Stimulated activated CD4-positive, alpha-beta T cell treated with anti-CD3 and anti-CD28 coated beads, Interleukin-1b, Interleukin-23, amount 100 ng/mL, for 1 hour (primary cell): ENCODE data around the gene GMPR.
"Not testable (repeated sequence)": the region's sequence is repeated elsewhere in the genome, so short reads cannot be mapped to it uniquely, and the experiment has no call there.

ENCODE experiments used
- DNase-seq, 2 donors: peaks; one replicate each; pipeline ENCODE4 v3.0.0-alpha.2; 2020; ENCODE audit warnings: low read depth in 2 of 2

GMPR gene

DNA sequence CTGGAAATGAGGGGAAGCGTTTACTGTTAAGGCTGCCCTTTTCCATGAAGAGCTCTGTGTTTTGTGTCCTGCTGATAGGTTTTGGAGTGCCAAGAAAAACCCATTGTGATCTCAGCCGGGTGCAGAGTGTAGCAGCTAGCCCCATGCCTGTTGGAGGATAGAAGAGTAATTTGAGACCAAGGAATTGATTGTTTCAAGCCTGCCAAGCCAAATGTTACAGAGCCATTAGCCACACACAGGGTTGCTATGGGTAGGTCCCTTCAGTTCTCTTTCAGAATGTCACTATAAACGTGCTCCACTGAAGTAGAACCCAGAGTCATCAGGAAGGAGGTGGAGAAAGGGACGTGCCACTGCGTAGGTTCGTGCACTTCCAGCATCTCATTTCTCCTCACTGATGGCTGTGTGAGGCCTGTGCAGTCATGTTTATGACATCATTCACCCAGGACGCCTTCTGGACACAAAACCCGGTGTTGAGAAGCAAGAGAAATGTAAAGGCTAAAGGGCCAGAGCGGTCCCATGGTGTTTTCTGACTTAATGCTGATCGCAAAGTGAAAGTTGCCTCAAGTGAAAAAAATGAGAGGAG is 6.6 kb downstream of the GMPR start:
- DNase-seq, result no peak

DNA sequence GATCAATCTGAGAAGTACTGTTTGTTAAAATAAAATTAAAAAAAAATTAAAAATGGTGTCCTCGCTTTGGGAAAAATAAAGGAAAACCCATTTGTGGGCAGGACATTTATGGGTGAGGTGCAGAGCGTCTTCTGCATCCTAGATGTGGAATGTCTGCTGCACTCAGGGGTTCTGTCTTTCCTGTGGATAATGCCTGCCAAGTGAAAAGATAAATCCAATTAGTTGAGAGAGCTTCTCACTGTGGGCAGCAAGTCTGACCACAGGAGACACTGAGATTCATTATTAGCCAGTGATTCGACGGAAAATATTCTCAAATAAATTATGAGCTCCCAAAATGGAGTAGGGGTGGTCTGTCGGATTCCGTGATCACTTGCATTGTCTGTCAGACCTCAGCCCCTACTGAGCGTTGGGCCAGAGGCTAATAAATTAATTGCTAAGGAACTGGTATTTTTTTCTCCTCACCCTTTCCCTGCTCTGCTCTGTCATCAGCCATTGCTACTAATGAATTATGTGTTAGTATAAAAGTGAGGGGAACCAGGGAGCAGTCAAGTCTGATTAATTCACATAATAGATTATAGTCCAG is 10.0 kb downstream of the GMPR start:
- DNase-seq, result no peak

DNA sequence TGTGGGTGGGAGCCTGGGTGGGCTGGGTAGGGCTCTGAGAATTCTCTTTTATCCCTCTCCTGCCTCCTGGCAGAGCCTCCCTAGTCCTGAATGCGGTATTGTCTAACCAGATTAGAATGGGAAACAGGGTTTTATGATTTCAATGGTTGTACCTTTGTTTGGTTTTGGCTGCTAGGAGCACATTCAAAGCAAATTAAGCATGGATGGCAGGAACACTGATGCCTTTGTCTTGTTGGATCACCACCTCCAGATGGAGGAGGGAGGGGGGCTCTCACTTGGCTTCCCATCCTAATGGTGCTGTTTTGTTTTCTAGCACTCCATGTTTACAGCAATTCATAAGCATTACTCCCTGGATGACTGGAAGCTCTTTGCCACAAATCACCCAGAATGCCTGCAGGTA is 11.6 kb downstream of the GMPR start:
- no peak for DNase-seq

DNA sequence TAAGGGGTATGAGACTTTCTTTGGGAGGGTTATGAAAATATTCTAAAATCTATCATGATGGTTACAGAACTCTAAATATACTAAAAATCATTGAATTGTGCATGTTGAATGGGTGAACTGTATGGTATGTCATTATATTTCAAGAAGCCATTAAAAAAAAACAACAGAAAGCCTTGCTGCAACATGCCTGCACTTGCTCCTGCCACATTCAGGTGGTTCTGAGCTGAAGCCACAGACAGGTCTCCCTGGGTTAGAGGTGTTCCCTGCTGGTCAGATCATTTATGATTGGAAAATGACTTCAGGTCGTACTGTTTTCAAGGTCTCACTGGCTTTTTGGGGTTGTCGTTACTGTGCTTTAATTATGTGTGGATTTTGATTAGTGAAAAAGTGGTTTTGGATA is 13.3 kb downstream of the GMPR start:
- DNase-seq, result no peak

DNA sequence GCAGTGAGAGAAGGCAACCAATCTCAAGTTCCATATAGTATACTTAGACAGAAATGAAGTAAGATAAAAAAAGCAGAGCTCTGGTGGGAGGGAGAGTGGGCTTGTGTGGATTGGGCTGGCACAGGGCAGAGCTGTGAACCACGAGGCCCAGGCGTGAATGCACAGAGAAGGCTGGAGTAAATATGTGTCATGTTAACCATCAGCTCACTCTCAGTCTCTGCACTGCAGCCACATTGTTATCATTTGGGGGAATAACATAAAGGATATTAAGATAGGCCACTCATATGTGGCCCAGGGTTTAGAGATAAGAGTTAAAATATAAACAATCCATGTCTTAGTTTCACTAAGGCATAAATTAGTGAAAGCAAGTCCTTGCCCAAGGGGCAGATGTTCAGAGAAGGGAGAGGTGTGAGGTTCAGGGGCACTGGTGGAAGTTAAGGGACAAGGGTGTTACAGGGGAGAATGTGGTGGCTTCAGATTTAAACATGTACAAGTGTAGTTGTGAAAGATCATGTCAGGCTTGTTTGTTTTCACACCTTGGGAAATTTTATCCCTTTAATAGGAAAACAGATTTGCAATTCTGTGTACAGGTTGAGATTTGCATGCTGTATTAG is 14.4 kb downstream of the GMPR start:
- no peak for DNase-seq

DNA sequence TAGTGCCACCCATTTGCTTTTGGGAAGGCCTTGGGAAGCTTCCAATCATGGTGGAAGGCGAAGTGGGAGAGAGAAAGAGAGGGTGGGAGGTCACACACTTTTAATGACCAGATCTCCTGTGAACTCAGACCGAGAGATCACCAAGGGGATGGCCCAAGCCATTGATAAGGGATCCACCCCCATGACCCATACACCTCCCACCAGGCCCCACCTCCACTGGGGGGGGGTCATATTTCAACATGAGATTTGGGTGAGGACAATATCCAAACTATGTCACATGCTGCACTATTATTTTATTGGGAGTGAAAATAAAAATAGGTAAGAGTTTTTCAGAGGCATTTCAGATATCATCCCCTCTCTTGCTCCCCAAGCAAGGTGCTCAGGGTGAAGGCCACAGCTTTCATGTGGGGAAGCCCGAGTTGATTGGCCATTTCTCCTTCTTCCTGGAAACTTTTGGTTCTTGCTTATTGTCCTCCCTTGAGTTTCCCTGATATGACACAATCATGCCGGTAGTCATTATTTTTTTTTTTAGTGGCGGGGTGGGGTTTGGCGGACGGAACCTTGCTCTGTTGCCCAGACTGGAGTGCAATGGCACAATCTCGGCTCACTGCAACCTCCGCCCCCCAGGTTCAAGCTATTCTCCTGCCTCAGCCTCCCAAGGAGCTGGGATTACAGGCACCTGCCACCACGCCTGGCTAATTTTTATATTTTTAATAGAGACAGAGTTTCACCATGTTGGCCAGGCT is 15.2 kb downstream of the GMPR start:
- no peak for DNase-seq

DNA sequence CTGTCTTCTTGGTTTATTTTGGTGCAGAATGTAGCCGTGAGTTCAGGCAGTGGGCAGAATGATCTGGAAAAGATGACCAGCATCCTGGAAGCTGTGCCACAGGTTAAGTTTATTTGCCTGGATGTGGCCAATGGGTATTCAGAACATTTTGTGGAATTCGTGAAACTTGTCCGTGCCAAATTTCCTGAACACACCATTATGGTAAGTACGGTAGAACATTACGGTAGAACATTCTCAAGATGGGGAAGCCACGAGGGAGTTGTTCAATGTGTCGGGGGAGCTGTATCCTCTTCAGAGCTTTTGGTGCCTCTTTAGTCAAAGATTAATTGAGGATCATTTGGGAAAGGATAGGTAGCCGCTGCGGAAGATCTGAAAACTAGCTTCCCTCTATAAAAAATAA is 16.1 kb downstream of the GMPR start:
- DNase-seq, result no peak

DNA sequence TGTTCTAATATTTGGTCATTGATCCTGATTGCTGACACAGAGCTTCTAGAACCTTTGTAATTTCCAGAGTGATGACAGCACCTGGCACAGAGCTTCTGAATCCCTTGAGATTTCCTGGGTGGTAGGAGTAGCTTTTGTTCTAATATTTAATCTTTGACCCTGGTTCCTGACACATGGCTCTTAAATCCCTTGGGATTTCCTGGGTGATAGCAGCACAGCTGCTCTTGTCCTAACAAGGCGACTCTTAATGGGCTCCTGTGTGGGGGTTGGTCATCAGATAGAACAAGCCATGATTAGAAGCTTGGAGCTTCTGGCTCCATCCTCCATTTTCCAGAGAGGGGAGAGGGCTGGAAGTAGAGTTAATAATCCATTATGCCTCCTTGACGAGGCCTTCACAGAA is 18.4 kb downstream of the GMPR start:
- DNase-seq, result no peak

DNA sequence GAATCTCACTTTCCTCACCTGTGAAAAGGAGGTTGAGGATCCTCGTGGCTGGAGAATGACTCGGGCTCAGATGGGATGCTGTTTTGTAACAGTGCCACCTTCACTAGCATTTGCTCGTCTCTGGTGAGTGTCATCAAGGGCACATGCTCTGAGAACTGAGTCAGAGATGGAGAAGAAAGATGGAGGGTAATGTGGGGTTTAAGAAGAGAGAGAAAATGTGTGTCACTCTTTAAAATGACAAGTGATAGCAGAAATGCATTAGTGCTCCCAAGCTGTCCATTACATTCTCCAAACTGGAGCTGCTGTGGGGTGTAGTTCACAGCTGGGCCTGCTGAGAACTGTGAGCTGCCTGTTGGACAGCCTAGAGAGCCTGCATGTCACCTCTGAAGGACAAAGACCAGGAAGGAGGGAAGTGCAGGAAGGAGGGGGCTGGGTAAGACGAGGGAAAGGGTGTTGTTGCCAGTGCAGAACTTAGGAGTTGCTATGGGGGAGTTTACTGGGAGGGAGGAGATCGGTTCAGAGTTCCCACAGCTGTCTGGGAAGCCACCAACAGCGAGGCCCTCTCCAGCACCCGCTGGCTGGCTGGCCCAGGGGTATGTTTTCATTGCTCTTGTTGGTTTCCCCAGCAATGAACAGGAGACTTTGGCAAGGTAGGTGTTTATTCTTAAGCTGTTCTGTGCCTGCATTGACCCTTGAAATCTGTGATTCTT is 19.8 kb downstream of the GMPR start:
- no peak for DNase-seq

DNA sequence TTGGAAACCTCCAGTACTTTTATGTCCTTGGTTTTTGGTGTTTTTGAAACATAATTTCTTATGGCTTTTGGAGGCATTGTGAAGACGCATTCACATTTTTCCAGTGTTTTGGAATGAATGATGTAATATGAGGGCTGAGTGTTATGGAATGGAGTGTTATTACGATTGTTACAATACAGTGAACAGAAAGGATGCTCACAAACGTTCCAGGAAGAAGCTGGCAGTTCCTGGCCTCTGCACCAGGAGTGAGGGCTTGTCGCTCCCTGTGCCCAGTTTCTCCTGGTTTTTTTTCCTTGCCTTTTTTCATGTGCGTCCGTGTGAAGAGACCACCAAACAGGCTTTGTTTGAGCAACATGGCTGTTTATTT is 20.3 kb downstream of the GMPR start:
- no peak for DNase-seq

DNA sequence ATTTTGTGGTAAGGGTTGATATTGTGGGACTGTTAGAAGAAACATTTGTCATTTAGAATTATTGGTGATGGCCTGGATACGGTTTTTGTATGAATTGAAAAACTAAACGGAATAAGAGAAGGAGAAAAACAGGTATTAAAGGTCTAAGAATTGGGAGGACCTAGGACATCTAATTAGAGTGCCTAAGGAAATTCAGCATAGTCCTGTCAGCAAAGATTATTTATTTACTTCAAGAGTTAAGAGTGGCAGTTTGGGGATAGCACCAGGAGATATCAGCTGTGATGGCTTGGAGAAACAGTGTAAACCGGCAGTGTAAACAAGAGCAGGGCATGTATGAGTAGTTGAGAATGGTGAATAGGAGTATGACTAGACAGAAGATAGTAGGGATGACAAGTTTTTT is 21.2 kb downstream of the GMPR start:
- DNase-seq, result not testable (repeated sequence)

DNA sequence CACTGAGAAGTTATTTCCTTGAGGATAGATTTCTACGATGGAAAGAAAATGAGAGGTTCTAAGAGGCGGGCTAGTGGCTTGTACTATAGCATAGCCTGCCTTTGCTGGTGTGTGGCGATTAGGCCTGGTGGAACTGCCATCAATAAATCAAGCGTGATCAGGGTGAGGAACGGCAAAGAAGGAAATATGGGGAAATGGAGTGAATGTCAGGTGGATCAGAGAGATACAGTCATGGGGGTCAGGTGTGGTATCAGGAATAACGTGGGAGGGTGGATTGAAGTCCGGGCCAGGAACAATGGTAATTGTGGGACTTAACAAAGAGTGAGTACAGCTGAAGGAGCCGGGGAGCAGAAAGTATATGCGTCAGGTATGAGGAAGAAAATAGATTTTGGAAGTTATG is 22.2 kb downstream of the GMPR start:
- not testable (repeated sequence) for DNase-seq

DNA sequence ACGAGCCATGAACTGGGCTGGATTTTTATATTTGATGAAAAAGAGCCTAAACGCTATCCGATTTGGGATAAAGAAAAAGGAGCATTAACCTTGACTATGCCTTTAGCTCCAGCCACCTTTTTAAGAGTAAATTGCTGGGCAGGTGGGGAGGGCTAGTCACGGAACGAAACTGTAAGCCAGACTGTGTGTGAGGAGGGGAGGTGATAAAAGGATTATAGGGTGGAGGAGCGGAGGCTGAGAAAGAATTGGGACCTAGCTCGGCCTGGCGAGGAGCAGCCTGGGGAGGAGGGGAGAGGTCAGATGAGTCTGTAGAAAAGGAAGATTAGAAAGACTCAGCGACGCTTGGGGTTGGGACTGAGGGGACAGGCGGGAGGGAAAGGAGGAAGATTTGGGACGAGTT is 24.4 kb downstream of the GMPR start:
- not testable (repeated sequence) for DNase-seq

DNA sequence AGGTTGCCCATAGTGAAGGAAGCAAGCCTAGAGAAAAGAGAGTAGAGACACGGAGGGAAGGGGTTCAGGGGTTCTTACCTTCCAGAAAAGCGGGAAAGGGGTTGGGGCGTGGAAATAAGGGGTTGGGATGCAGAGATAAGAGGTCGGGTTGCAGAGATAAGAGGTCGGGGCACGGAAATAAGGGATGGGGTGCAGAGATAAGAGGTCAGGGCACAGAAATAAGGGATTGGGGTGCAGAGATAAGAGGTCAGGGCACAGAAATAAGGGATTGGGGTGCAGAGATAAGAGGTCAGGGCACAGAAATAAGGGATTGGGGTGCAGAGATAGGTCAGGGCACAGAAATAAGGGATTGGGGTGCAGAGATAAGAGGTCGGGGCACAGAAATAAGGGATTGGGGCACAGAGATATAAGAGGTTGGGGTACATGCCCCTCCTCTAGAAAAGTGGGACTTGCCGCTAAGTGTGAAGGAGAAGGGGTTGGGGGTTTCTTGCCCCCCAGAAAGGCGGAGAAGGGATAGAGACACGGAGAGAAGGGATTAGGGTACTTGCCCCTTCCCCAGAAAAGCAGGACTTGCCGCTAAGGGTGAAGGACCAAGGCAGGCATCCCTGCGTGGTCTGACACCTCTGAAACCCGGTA is 25.2 kb downstream of the GMPR start:
- not testable (repeated sequence) for DNase-seq

DNA sequence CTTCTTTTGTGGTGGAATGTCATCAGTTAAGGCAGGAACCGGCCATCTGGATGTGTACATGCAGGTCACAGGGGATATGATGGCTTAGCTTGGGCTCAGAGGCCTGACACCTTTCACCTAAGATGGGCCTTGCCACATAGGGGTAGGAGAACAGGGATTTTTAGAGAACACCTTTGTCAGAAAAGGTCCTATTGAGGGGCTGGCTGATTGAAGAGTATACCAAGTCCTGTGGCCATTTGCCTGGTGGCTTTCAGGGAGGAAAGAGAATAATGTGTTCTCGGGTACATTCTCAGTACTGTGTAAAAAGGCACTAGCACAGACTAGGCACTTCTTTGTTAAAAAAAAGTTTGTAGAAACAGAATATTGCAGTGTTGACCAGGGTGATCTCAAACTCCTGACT is 26.4 kb downstream of the GMPR start:
- no peak for DNase-seq

DNA sequence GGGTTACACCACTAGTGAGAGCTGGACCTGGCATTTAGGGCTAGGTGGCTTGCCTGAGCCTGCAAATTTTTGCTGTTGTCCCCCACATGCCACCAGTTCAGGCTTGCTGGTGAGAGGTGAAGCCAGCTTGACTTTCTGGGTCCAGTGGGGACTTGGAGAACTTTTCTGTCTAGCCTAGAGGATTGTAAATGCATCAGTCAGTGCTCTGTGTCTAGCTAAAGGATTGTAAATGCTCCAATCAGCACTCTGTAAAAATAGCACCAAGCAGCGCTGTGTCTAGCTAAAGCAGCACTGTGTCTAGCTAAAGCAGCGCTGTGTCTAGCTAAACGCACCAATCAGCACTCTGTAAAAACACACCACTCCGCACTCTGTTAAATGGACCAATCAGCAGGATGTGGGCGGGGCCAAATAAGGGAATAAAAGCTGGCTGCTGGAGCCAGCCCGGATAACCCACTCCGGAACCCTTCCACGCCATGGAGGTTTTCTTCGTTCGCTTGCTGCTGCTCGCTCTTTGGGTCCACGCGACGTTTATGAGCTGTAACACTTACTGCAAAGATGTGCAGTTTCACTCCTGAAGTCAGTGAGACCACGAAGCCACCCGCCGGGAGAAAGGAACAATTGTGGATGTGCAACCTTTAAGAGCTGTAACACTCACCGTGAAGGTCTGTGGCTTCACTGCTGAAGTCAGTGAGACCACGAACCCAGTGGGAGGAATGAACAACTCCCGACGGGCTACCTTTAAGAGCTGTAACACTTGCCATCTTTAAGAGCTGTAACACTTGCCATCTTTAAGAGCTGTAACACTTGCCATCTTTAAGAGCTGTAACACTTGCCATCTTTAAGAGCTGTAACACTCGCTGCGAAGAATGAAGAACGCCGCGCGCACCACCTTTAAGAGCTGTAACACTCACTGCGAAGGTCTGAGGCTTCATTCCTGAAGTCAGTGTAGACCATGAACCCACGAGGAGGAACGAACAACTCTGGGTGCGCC is 27.3 kb downstream of the GMPR start:
- DNase-seq, result no peak

DNA sequence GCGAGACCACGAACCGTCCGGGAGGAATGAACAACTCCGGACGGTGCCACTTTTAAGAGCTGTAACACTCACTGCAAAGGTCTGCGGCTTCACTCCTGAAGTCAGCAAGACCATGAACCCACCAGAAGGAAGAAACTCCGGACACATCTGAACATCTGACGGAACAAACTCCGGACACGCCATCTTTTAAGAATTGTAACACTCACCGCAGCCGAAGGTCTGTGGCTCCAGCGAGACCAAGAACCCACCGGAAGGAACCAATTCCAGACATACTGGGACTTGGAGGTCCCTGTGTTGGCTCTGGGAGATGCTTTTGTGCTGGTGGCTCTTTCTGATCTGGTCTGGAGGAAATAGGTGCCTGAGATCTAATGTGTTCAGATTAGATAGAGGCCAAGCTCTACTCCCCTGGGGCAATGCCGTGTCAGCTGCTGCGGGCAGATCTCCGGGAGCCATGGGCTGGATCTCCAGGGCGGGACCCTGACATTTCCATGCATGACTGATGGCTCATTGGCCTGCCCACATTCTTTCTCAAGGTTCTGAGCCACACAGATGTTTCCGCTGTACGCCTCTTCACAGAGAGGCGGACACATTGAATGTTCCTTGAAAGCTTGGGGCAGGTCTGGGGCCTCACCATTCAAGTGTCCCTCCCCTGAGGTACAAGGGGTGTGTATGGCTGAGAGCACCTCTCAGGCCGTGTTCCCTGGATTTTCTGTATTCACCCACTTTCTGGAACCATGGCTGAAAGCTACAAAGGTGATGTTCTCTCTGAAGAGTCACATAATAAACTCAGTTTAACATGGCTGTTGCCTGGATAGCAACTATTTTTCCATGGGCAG is 29.3 kb downstream of the GMPR start:
- DNase-seq, result no peak

DNA sequence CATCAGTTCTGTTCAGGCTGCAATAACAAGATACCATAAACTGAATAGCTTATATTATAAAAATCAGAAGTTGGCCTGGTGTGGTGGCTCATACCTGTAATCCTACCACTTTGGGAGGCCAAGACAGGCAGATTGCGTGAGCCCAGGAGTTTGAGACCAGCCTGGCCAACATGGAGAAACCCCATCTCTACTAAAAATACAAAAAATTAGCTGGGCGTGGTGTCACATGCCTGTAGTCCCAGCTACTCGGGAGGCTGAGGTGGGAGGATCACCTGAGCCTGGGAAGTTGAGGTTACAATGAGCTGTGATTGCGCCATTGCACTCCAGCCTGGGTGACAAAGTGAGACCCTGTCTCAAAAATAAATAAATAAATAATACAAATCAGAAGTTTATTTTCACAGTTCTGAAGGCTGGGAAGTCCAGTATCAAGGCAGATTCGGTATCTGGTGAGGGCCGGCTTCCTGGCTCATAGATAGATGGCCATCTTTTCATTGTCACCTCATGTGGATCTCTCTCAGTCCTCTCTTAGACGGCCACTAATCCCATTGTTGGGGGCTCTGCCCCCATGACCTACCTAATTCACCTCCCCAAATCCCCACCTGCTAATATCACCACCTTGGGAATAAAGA is 31.2 kb downstream of the GMPR start:
- DNase-seq, result not testable (repeated sequence)

DNA sequence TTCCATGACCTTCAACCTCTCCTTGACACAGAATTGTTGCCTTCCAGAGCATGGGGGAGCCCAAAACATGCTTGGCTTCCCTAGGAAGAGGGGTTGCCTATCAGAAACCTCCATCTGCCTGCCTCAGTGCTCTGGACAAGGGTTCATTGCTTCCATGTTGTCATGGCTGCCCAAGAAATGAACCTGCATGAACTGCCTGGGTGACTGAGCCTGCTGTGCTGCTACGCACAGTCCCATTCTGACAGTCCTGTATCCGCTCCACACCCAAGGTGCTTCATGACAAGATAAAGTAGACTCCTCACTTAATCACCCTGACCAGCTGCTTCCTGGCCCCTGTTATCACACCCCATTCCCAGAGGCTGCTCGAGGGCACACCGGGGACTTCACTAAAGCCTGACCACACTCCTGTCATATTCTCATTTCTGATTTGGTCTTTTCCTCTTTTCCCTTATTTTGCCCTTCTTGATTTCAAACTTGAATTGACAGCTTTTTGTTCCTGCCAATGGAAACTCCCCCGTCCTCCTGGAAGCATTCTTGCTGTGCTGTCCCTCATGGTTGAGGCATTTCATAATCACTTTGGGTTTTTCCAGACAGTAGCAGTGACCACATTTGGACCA is 31.9 kb downstream of the GMPR start:
- DNase-seq, result no peak
